SU-DHL-6 (cell line): ENCODE results near the gene ABCC8.
A peak's percentile ranks its signal among the peaks of the same experiment; 100 is the strongest.

Source experiments
- H2AFZ ChIP-seq: fragments of 200-600 bp; sonication (generic); 2 replicates; pipeline ENCODE4 v1.6.1; 2014; ENCODE audit warnings: low read depth, mild to moderate bottlenecking, moderate library complexity, mixed read lengths, antibody characterized with exemption, low read length; ENCODE audit not compliant: severe bottlenecking
- H3F3A ChIP-seq: fragments of 200-600 bp; shearing (Covaris generic); 2 replicates; pipeline ENCODE4 v1.6.0; 2016; ENCODE audit warnings: antibody characterized with exemption, mild to moderate bottlenecking; ENCODE audit not compliant: insufficient read depth
- H3K27ac ChIP-seq: fragments of 200-600 bp; sonication (generic); 2 replicates; pipeline ENCODE4 v1.5.1; 2016; ENCODE audit warnings: low read depth, mild to moderate bottlenecking, low read length, moderate library complexity, mixed read lengths
- H3K27me3 ChIP-seq: fragments of 200-600 bp; sonication (generic), shearing (Covaris generic); 2 replicates; pipeline ENCODE4 v1.6.0; 2014; ENCODE audit warnings: mild to moderate bottlenecking, low read length
- H3K36me3 ChIP-seq: fragments of 200-600 bp; sonication (generic); 2 replicates; pipeline ENCODE4 v1.6.1; 2014; ENCODE audit warnings: mild to moderate bottlenecking, low read length, mixed read lengths
- H3K4me2 ChIP-seq: fragments of 300-600, 200-600 bp; shearing (Covaris generic), sonication (generic); 2 replicates; pipeline ENCODE4 v1.6.0; 2014; ENCODE audit warnings: low read length, low read depth, mild to moderate bottlenecking; ENCODE audit not compliant: poor library complexity, severe bottlenecking
- H3K4me3 ChIP-seq: fragments of 200-600 bp; sonication (generic); 2 replicates; pipeline ENCODE4 v1.5.1; 2014; ENCODE audit warnings: antibody characterized with exemption, low read length, mild to moderate bottlenecking, mixed read lengths; ENCODE audit not compliant: insufficient read depth, poor library complexity, severe bottlenecking
- H3K79me2 ChIP-seq: fragments of 200-600 bp; sonication (generic); 2 replicates; pipeline ENCODE4 v1.6.1; 2014; ENCODE audit warnings: mild to moderate bottlenecking, low read length, moderate library complexity; ENCODE audit not compliant: insufficient read depth
- H3K9ac ChIP-seq: fragments of 200-600 bp; sonication (generic); 2 replicates; pipeline ENCODE4 v1.7.0; 2014; ENCODE audit warnings: mild to moderate bottlenecking, low read length
- H3K9me2 ChIP-seq: fragments of 200-600 bp; sonication (generic); replicated peaks from 2 replicates; pipeline ENCODE4 v1.6.1; 2014; ENCODE audit warnings: low read length; ENCODE audit not compliant: insufficient read depth
- H3K9me3 ChIP-seq: fragments of 200-600 bp; sonication (generic); 2 replicates; pipeline ENCODE4 v1.6.1; 2014; ENCODE audit warnings: low read length, mixed read lengths; ENCODE audit not compliant: insufficient read depth
- H4K20me1 ChIP-seq: fragments of 200-600 bp; sonication (generic); 2 replicates; pipeline ENCODE4 v1.6.1; 2014; ENCODE audit warnings: low read depth, mild to moderate bottlenecking, antibody characterized with exemption, low read length, moderate library complexity, mixed read lengths
- CTCF ChIP-seq: fragments of 200-600 bp; sonication (generic); IDR thresholded peaks from one replicate; pipeline ENCODE4 v1.5.1; 2017; ENCODE audit warnings: antibody characterized with exemption, mild to moderate bottlenecking, low read length, moderate library complexity; ENCODE audit not compliant: insufficient read depth, poor library complexity, severe bottlenecking
- EZH2phosphoT487 ChIP-seq: fragments of 200-600 bp; sonication (generic), shearing (Covaris generic); conservative IDR thresholded peaks from 2 replicates; pipeline ENCODE4 v1.6.1; 2018; ENCODE audit warnings: mild to moderate bottlenecking, antibody characterized with exemption, low read length, moderate library complexity, mixed read lengths

The ABCC8 gene

DNA sequence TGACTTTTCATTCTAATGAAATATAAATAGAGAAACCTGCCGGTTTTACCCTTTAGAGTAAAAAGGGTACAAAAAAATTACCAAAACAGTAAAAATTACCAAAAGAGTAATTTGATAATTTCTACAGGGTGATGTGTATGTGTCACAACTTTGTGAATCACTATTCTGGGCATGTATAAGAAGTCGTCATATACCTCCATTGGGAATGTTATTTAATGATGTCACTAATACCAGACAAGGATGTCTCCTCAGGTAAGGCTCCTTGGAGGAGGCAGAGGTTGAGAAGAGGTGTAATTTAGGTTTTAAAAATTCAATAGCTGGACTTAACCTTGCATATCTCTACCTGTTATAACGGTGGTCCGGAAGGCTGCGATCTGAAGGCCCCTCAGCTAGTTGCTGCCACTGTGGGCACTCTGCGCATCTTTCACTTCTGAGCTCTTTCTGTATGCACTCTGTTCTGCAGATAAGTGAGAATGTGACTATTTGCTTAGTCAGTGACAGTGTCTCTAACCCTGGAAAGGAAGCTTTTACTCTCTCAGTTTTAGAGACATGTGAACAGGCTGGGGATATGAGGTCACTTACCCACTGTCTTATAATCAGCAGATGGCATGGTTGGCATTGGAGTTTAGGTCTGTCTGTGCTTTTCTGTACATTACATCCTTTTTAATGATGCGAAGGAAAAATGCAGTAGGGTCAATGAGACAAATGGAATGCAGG, 126.0 kb downstream of the ABCC8 start:
- Histone ChIP-seq H3F3A (peaks cover 48% of the 10 kb centered on the region), H3K4me2 (peak overlapping the region; percentile 77), H3K36me3 (peaks cover 4% of the 10 kb centered on the region; the same call in 1 of the 2 replicates), H3K27me3 (no peaks in the 10 kb centered on the region), H3K79me2 (peaks cover 28% of the 10 kb centered on the region), H3K4me3 (peak overlapping the region; percentile 79), H4K20me1 (no peaks in the 10 kb centered on the region; the same call in 1 of the 2 replicates), H3K9me3 (no peaks in the 10 kb centered on the region), H3K9ac (peak overlapping the region; percentile 76), H3K27ac (peak overlapping the region; percentile 89), H2AFZ (peak overlapping the region; percentile 93), H3K9me2 (no peaks in the 10 kb centered on the region)
- TF ChIP-seq CTCF: no peak
- no peak for TF ChIP-seq EZH2phosphoT487

DNA sequence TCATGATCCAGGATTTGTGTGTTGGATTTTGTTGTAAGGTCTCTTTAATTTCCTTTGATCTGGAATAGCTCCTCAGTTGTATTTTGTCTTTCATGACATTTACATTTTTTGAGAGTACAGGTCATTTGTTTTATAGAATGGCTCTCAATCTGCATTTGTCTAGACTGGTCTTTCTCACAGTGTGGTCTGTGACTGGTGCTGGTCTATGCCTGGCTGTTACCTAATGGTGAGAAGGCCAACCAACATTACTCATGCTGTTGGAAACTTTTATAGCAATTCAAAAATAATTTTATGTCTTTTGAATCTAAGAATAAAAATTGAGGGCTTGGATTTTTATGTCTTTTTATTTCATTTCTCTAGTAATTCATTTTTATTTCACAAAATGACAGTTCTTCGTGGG, 129.0 kb downstream of the ABCC8 start:
- no peak overlapping the region for H3K9ac ChIP-seq
- no peaks in the 10 kb centered on the region for H3K27me3 ChIP-seq
- H3K4me3 ChIP-seq: no peak overlapping the region
- H3K9me3 ChIP-seq: no peaks in the 10 kb centered on the region
- H3K9me2 ChIP-seq: no peaks in the 10 kb centered on the region
- no peak overlapping the region for H2AFZ ChIP-seq
- no peak overlapping the region for H3K4me2 ChIP-seq
- TF ChIP-seq CTCF: no peak
- TF ChIP-seq EZH2phosphoT487: no peak
- H3K27ac ChIP-seq: no peak overlapping the region
- H3K36me3 ChIP-seq: peaks cover 3% of the 10 kb centered on the region; the same call in 1 of the 2 replicates
- no peaks in the 10 kb centered on the region for H4K20me1 ChIP-seq
- peaks cover 32% of the 10 kb centered on the region for H3F3A ChIP-seq
- peaks cover 2% of the 10 kb centered on the region; the same call in 1 of the 2 replicates for H3K79me2 ChIP-seq

DNA sequence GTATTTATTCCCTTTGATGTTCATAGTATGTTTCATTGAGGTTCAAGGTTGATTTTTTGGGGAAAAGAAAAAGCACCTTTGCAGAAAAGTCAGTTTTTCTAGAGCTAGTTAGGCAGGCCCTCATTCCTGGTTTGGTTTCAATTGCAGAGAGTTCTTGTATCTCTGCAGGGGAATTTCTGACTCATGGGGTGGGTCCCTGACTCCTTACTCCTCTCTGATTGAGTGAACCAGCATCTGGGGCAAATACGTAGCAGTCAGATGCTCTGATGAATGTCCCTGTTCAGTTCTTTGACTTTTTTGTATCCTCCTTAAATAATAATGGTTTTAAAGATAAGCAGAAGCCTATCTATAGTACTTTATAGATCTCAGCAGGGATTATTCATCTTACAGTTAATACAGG, 132.7 kb downstream of the ABCC8 start:
- Histone ChIP-seq H3K4me3 (no peak overlapping the region), H3K36me3 (0 out of 2 replicates have a peak, but pooled peaks cover 3% of the 10 kb centered on the region), H3K9ac (no peak overlapping the region), H3K79me2 (no peaks in the 10 kb centered on the region), H3F3A (0 out of 2 replicates have a peak, but pooled peaks cover 10% of the 10 kb centered on the region), H3K27ac (no peak overlapping the region), H3K4me2 (no peak overlapping the region), H3K9me2 (no peaks in the 10 kb centered on the region), H4K20me1 (no peaks in the 10 kb centered on the region), H3K27me3 (no peaks in the 10 kb centered on the region), H3K9me3 (no peaks in the 10 kb centered on the region), H2AFZ (no peak overlapping the region)
- no peak for TF ChIP-seq CTCF
- TF ChIP-seq EZH2phosphoT487: no peak
